Ascending aorta (tissue), 2 donors: ENCODE data around the gene DMXL1. TPM values are rescaled to one million over a fixed set of nuclear protein-coding genes. Genes with fewer than 3 reads are reported as not detected.

Experiments
- DNase-seq, 2 donors: peaks; one replicate each; pipeline ENCODE4 v3.0.0-alpha.2; 2019; ENCODE audit warnings: low spot score in 2 of 2
- H3K27ac ChIP-seq, 2 donors: fragments of 200-600 bp; sonication (generic); one replicate each; pipeline ENCODE4 v1.5.1; 2016 to 2017; ENCODE audit warnings: mild to moderate bottlenecking in 1 of 2
- H3K27me3 ChIP-seq: fragments of 200-600 bp; sonication (generic); one replicate; pipeline ENCODE4 v1.5.1; 2017
- H3K36me3 ChIP-seq, 2 donors: fragments of 200-600 bp; sonication (generic); one replicate each; pipeline ENCODE4 v1.5.1; 2016
- H3K4me1 ChIP-seq, 2 donors: fragments of 200-600 bp; sonication (generic); one replicate each; pipeline ENCODE4 v1.5.1; 2016 to 2017; ENCODE audit warnings: mild to moderate bottlenecking in 1 of 2
- H3K4me3 ChIP-seq, 2 donors: fragments of 200-600 bp; sonication (generic); one replicate each; pipeline ENCODE4 v1.5.1; 2016 to 2017; ENCODE audit warnings: mild to moderate bottlenecking in 1 of 2
- H3K9me3 ChIP-seq, 2 donors: fragments of 200-600 bp; sonication (generic); one replicate each; pipeline ENCODE4 v1.5.1; 2016
- CTCF ChIP-seq, 3 experiments: fragments of 200-600 bp in 2 of 3; fragments of 450-650 bp in 1 of 3; sonication (generic) in 2 of 3; IDR thresholded peaks; one replicate each; pipeline ENCODE4 v1.5.1; 2016 to 2019; ENCODE audit warnings: antibody characterized with exemption in 3 of 3, mild to moderate bottlenecking in 1 of 3, moderate library complexity in 1 of 3
- intact Hi-C: fragments of 100-400 bp; cut with DNase I; formaldehyde crosslinking; loops from one replicate; pipeline ENCODE4 v1.15.1; 2023
- total RNA-seq: library from RNA; depleted of rRNA; stranded (reverse); fragments of >200 nt; gene quantifications from one replicate; pipeline ENCODE4 v1.1.0, GENCODE V29; 2016

The DMXL1 gene
- total RNA-seq, 1 donor from 2014 or later: 136 TPM

GRCh38 chr5:119058979-119059529 is 11.8 kb upstream of the DMXL1 start:
- intact Hi-C loops: no loop called here
- Histone ChIP-seq H3K27ac (no peak overlapping the region), H3K4me3 (no peak overlapping the region), H3K9me3 (no peaks in the 10 kb centered on the region), H3K36me3 (no peaks in the 10 kb centered on the region), H3K27me3 (no peaks in the 10 kb centered on the region), H3K4me1 (no peaks in the 10 kb centered on the region)
- TF ChIP-seq CTCF (IDR thresholded peaks at IDR 0.05): no peak
- DNase-seq: no peak

GRCh38 chr5:119059740-119060255 is 11.1 kb upstream of the DMXL1 start:
- TF ChIP-seq CTCF (IDR thresholded peaks at IDR 0.05): no peak
- H3K36me3 ChIP-seq: no peaks in the 10 kb centered on the region
- H3K4me1 ChIP-seq: no peaks in the 10 kb centered on the region
- DNase-seq: no peak
- intact Hi-C loops: no loop called here
- H3K27ac ChIP-seq: no peak overlapping the region
- H3K4me3 ChIP-seq: no peak overlapping the region
- no peaks in the 10 kb centered on the region for H3K27me3 ChIP-seq
- no peaks in the 10 kb centered on the region for H3K9me3 ChIP-seq

GRCh38 chr5:119063579-119064379 is 7.1 kb upstream of the DMXL1 start:
- no peak for DNase-seq
- no peaks in the 10 kb centered on the region for H3K4me1 ChIP-seq
- no peaks in the 10 kb centered on the region for H3K9me3 ChIP-seq
- intact Hi-C loops: no loop called here
- H3K27me3 ChIP-seq: no peaks in the 10 kb centered on the region
- H3K27ac ChIP-seq: no peak overlapping the region
- no peaks in the 10 kb centered on the region for H3K36me3 ChIP-seq
- H3K4me3 ChIP-seq: no peak overlapping the region
- TF ChIP-seq CTCF (IDR thresholded peaks at IDR 0.05): no peak

GRCh38 chr5:119067450-119067849 is 3.4 kb upstream of the DMXL1 start:
- Histone ChIP-seq H3K4me3 (no peak overlapping the region), H3K27me3 (no peaks in the 10 kb centered on the region), H3K4me1 (peaks cover 0 to 13% of the 10 kb centered on the region in 2 donors), H3K36me3 (no peaks in the 10 kb centered on the region), H3K9me3 (no peaks in the 10 kb centered on the region), H3K27ac (no peak overlapping the region)
- intact Hi-C loops: no loop called here
- no peak for DNase-seq
- TF ChIP-seq CTCF (IDR thresholded peaks at IDR 0.05): no peak

GRCh38 chr5:119070578-119070827 is 384 bp upstream of the DMXL1 start:
- no peak for TF ChIP-seq CTCF (IDR thresholded peaks at IDR 0.05)
- no peaks in the 10 kb centered on the region for H3K9me3 ChIP-seq
- intact Hi-C loops: loop anchor here (2.0 to 5.0 kb wide), 4 partner anchors 198 to 382 kb away; partner anchors contain the start of gene HSD17B4

More at GRCh38 chr5:119070578-119070827, 384 bp upstream of the DMXL1 start:
- H3K27ac ChIP-seq: peak overlapping the region; percentile 96 to 99
- H3K36me3 ChIP-seq: no peaks in the 10 kb centered on the region
- H3K27me3 ChIP-seq: no peaks in the 10 kb centered on the region
- no peak for DNase-seq
- H3K4me1 ChIP-seq: peaks cover 0 to 26% of the 10 kb centered on the region in 2 donors
- H3K4me3 ChIP-seq: peak overlapping the region; percentile 69 to 97
